IMR-90 (cell line): ENCODE results near the gene ATP13A2. TPM values are rescaled to one million over a fixed set of nuclear protein-coding genes. Genes with fewer than 3 reads are reported as not detected.
"Not testable (repeated sequence)": the region's sequence is repeated elsewhere in the genome, so short reads cannot be mapped to it uniquely, and the experiment has no call there.

Experiments used
- ATAC-seq: fragments of 200-7000 bp; cut with Tn5 transposase; 2 replicates; pipeline ENCODE4 v1.9.1; 2020; ENCODE audit warnings: low read depth, mild to moderate bottlenecking, moderate library complexity
- BruUV-seq: library from RNA; stranded (reverse); fragments of 400-500 nt; replicated peaks from 2 replicates; lab custom pipeline; 2021; lab: Mats Ljungman, UMichigan
- CTCF ChIA-PET: fragments of 300-600 bp; formaldehyde crosslinking; extraction: SDS; loops from one replicate; lab custom pipeline; 2021; ENCODE audit warnings: antibody characterized with exemption; lab: Yijun Ruan, JAX
- POLR2A ChIA-PET: fragments of 300-600 bp; sonication (Branson Sonifier 250); formaldehyde crosslinking; loops from one replicate; lab custom pipeline; 2022; ENCODE audit warnings: antibody characterized with exemption; ENCODE audit not compliant: unreplicated experiment; lab: Charles Lee
- DNase-seq: peaks from one replicate; pipeline ENCODE4 v3.0.0; 2013
- H2AFZ ChIP-seq: replicated peaks from 2 replicates; pipeline ENCODE3; 2013; ENCODE audit warnings: low read length, mild to moderate bottlenecking; ENCODE audit not compliant: poor library complexity
- H2AK5ac ChIP-seq: 2 replicates; pipeline ENCODE4 v1.6.1; 2013; ENCODE audit warnings: low read depth, low read length, inconsistent platforms
- H2AK9ac ChIP-seq: replicated peaks from 2 replicates; pipeline ENCODE3; 2013; ENCODE audit warnings: mild to moderate bottlenecking, low read depth, low read length, moderate library complexity; ENCODE audit not compliant: poor library complexity
- H2BK120ac ChIP-seq: 2 replicates; pipeline ENCODE4 v1.6.1; 2013; ENCODE audit warnings: low read depth, low read length, inconsistent platforms
- H2BK15ac ChIP-seq: 3 replicates; pipeline ENCODE4 v1.6.1; 2013; ENCODE audit warnings: low read depth, low read length, inconsistent platforms
- H2BK20ac ChIP-seq: 2 replicates; pipeline ENCODE4 v1.6.1; 2013; ENCODE audit warnings: low read depth, mild to moderate bottlenecking, inconsistent platforms, low read length, moderate library complexity
- H2BK5ac ChIP-seq: 2 replicates; pipeline ENCODE4 v1.6.1; 2013; ENCODE audit warnings: mild to moderate bottlenecking, low read depth, low read length, inconsistent platforms; ENCODE audit not compliant: poor library complexity, severe bottlenecking
- H3K14ac ChIP-seq: replicated peaks from 2 replicates; pipeline ENCODE4 v1.6.1; 2013; ENCODE audit warnings: low read depth, low read length, inconsistent platforms
- H3K18ac ChIP-seq: 2 replicates; pipeline ENCODE4 v1.6.1; 2013; ENCODE audit warnings: low read depth, low read length, control low read depth
- H3K23ac ChIP-seq: 2 replicates; pipeline ENCODE4 v1.6.1; 2013; ENCODE audit warnings: low read depth, low read length, inconsistent platforms
- H3K27ac ChIP-seq: 2 replicates; pipeline ENCODE4 v1.5.1; 2013; ENCODE audit warnings: mild to moderate bottlenecking, control low read depth, low read length; ENCODE audit not compliant: insufficient read depth
- H3K27me3 ChIP-seq: 2 replicates; pipeline ENCODE4 v1.6.1; 2013; ENCODE audit warnings: low read length; ENCODE audit not compliant: control insufficient read depth, insufficient read depth
- H3K36me3 ChIP-seq: 2 replicates; pipeline ENCODE4 v1.6.1; 2013; ENCODE audit warnings: low read length, mixed read lengths; ENCODE audit not compliant: control insufficient read depth, insufficient read depth
- H3K4ac ChIP-seq: 2 replicates; pipeline ENCODE4 v1.6.1; 2013; ENCODE audit warnings: low read depth, low read length, inconsistent platforms
- H3K4me1 ChIP-seq: 2 replicates; pipeline ENCODE4 v1.6.1; 2013; ENCODE audit warnings: low read length, mixed read lengths; ENCODE audit not compliant: control insufficient read depth, insufficient read depth
- H3K4me2 ChIP-seq: 2 replicates; pipeline ENCODE4 v1.6.1; 2013; ENCODE audit warnings: low read depth, mild to moderate bottlenecking, control low read depth, low read length, moderate library complexity
- H3K4me3 ChIP-seq: 2 replicates; pipeline ENCODE4 v1.5.1; 2013; ENCODE audit warnings: low read depth, mild to moderate bottlenecking, control low read depth, low read length, moderate library complexity; ENCODE audit not compliant: insufficient read depth
- H3K56ac ChIP-seq: 2 replicates; pipeline ENCODE4 v1.6.1; 2013; ENCODE audit warnings: low read length, inconsistent platforms; ENCODE audit not compliant: insufficient read depth; ENCODE audit errors: extremely low read depth
- H3K79me1 ChIP-seq, 2 experiments: 2 replicates each; pipeline ENCODE4 v1.6.1; 2013; ENCODE audit warnings: low read length in 2 of 2, inconsistent platforms in 1 of 2, low read depth in 1 of 2
- H3K9ac ChIP-seq: 2 replicates; pipeline ENCODE4 v1.6.1; 2013; ENCODE audit warnings: low read depth, low read length, control low read depth
- H3K9me1 ChIP-seq: 2 replicates; pipeline ENCODE4 v1.6.1; 2013; ENCODE audit warnings: low read length, inconsistent platforms; ENCODE audit not compliant: insufficient read depth
- H3K9me3 ChIP-seq: 2 replicates; pipeline ENCODE4 v1.6.1; 2013; ENCODE audit warnings: low read length; ENCODE audit not compliant: control insufficient read depth, insufficient read depth
- H4K20me1 ChIP-seq: 2 replicates; pipeline ENCODE4 v1.6.1; 2013; ENCODE audit warnings: low read length, inconsistent platforms; ENCODE audit not compliant: insufficient read depth
- H4K5ac ChIP-seq: 2 replicates; pipeline ENCODE4 v1.6.1; 2013; ENCODE audit warnings: mild to moderate bottlenecking, low read depth, low read length, control low read depth
- H4K8ac ChIP-seq, 2 experiments: 2 replicates each; pipeline ENCODE4 v1.6.1; 2013; ENCODE audit warnings: low read depth in 2 of 2, low read length in 2 of 2, control low read depth in 1 of 2, inconsistent platforms in 1 of 2
- H4K91ac ChIP-seq: 2 replicates; pipeline ENCODE4 v1.6.1; 2013; ENCODE audit warnings: low read depth, low read length, inconsistent platforms; ENCODE audit not compliant: insufficient read depth
- BHLHE40 ChIP-seq: fragments of 150-350 bp; IDR thresholded peaks from 2 replicates; pipeline ENCODE4 v1.6.1; 2016; ENCODE audit warnings: mild to moderate bottlenecking, low read depth, low read length
- CEBPB ChIP-seq: IDR thresholded peaks from 2 replicates; pipeline ENCODE4 v1.6.1; 2012; ENCODE audit warnings: low read depth, low read length, improper control_type of control experiment
- ELK1 ChIP-seq: fragments of 150-350 bp; IDR thresholded peaks from 2 replicates; pipeline ENCODE4 v1.6.1; 2016; ENCODE audit warnings: low read depth, mild to moderate bottlenecking, low read length, moderate library complexity, borderline replicate concordance
- NFE2L2 ChIP-seq: fragments of 150-350 bp; IDR thresholded peaks from 2 replicates; pipeline ENCODE4 v1.6.1; 2016; ENCODE audit warnings: low read depth, mild to moderate bottlenecking, low read length
- WGBS, 2 experiments: methylation state at CpG; one replicate each; pipeline versions ENCODE4 v1.1.5 to v1.1.7; 2013; ENCODE audit warnings: missing lambda C conversion rate in 2 of 2; ENCODE audit not compliant: insufficient read length in 1 of 2; ENCODE audit errors: extremely low coverage in 2 of 2; 5-methylcytosine and 5-hydroxymethylcytosine counted together
- dilution Hi-C: fragments of 300-500 bp; cut with HindIII; formaldehyde crosslinking; loops from one replicate; pipeline ENCODE4 v1.14.3; 2018; ENCODE audit warnings: low sequenced_read_pairs; ENCODE audit not compliant: unreplicated experiment
- in situ Hi-C: fragments of 300-500 bp; cut with MboI; formaldehyde crosslinking; loops from 3 replicates; pipeline ENCODE4 v1.14.3; 2019; ENCODE audit warnings: low sequenced_read_pairs, inconsistent platforms, mixed read lengths
- intact Hi-C: fragments of 100-400 bp; cut with micrococcal nuclease; formaldehyde crosslinking; loops from 2 replicates; pipeline ENCODE4 v1.10.0; 2022
- polyA plus RNA-seq, 3 experiments: library from polyadenylated mRNA; depleted of rRNA; stranded (reverse); fragments of >200 nt; gene quantifications; 2 replicates each; pipeline ENCODE4 v1.2.3, GENCODE V29; 2012; ENCODE audit warnings: low replicate concordance in 1 of 3
- total RNA-seq: library from RNA; depleted of rRNA; stranded (reverse); fragments of >200 nt; gene quantifications from 2 replicates; pipeline ENCODE4 v1.2.3, GENCODE V29; 2012

ATP13A2 gene
- total and polyA plus RNA-seq, 2 of the 4 experiments (the other 2 are of a cell fraction) = 5.7 to 18.9 TPM

- Histone ChIP-seq H3K9me1 (peaks cover 4% of the 10 kb centered on the region), H3K4me3 (no peak overlapping the region), H3K9ac (no peak overlapping the region), H4K8ac (no peak overlapping the region), H2AK9ac (peak overlapping the region; percentile 61), H3K36me3 (peaks cover 8% of the 10 kb centered on the region), H2AFZ (peak overlapping the region; percentile 61), H2BK120ac (no peak overlapping the region), H4K20me1 (peaks cover 4% of the 10 kb centered on the region; the same call in 1 of the 2 replicates), H3K27ac (no peak overlapping the region), H2AK5ac (no peak overlapping the region), H3K23ac (no peak overlapping the region), H3K18ac (no peak overlapping the region), H3K9me3 (no peaks in the 10 kb centered on the region), H3K4ac (no peak overlapping the region), H4K5ac (no peak overlapping the region), H3K79me1 (no peaks in the 10 kb centered on the region), H2BK15ac (no peak overlapping the region), H3K4me1 (no peaks in the 10 kb centered on the region), H3K56ac (no peak overlapping the region), H3K4me2 (no peak overlapping the region), H3K14ac (no peak overlapping the region), H4K91ac (no peak overlapping the region), H3K27me3 (no peaks in the 10 kb centered on the region), H2BK5ac (no peak overlapping the region), H2BK20ac (no peak overlapping the region)
- intact Hi-C loops = no loop called here
- ATAC-seq = peak; percentile 32; the same call in 1 of the 2 replicates
- POLR2A ChIA-PET = no interaction called here
- dilution Hi-C loops = no loop called here
- BruUV-seq = no TSS peak
- TF ChIP-seq NFE2L2 (no peak), BHLHE40 (no peak), CEBPB (no peak), ELK1 (no peak)
- in situ Hi-C loops = no loop called here
- 53% methylated on average over 40 of the region's 51 CpGs; no CpG with 5 or more reads in 1 of the 2 experiments for WGBS, 2 experiments
- DNase-seq = no peak
- CTCF ChIA-PET = interaction anchor here (1.0 kb wide), 1 partner anchor 318 kb away, joined by 3 read pairs; no protein-coding TSS in a partner anchor
Measured at GRCh38 chr1:16938351-16939321, 73.1 kb downstream of the ATP13A2 start.

GRCh38 chr1:16936580-16936979 is 75.1 kb downstream of the ATP13A2 start:
- H3K36me3 ChIP-seq, H2AK5ac ChIP-seq, H3K79me1 ChIP-seq, H4K20me1 ChIP-seq, H2BK15ac ChIP-seq, H3K14ac ChIP-seq, H4K91ac ChIP-seq, H3K4me3 ChIP-seq, ATAC-seq, in situ Hi-C loops, DNase-seq, H4K5ac ChIP-seq, dilution Hi-C loops, BruUV-seq, H4K8ac ChIP-seq, H3K4me2 ChIP-seq, H3K9ac ChIP-seq, H3K56ac ChIP-seq, H3K27me3 ChIP-seq, H3K23ac ChIP-seq, H3K9me1 ChIP-seq, H2AK9ac ChIP-seq, H3K18ac ChIP-seq, H2BK120ac ChIP-seq, H2BK5ac ChIP-seq, POLR2A ChIA-PET, H2AFZ ChIP-seq, H3K4me1 ChIP-seq, H3K27ac ChIP-seq, H2BK20ac ChIP-seq, H3K4ac ChIP-seq, H3K9me3 ChIP-seq, intact Hi-C loops: not testable (repeated sequence)
- CTCF ChIA-PET = interaction anchor here (1.4 kb wide), 1 partner anchor 15 kb away, joined by 5 read pairs; no protein-coding TSS in a partner anchor
- 87% methylated on average over 16 of the region's 16 CpGs; no CpG with 5 or more reads in 1 of the 2 experiments for WGBS, 2 experiments
